HL-60 (cell line): ENCODE results near the gene SCRG1.

Source experiments
- DNase-seq, 2 experiments: peaks; one replicate each; pipeline ENCODE4 v3.0.0-alpha.2; 2010 to 2020; ENCODE audit warnings: low read depth in 1 of 2, low spot score in 1 of 2
- H3K27ac ChIP-seq: fragments of 250-450 bp; sonication (Bioruptor Pico); replicated peaks from 2 replicates; pipeline ENCODE4 v1.5.1; 2020; ENCODE audit warnings: mild to moderate bottlenecking, moderate library complexity
- H3K27me3 ChIP-seq: fragments of 250-450 bp; sonication (Bioruptor Pico); 2 replicates; pipeline ENCODE4 v1.5.1; 2021; ENCODE audit warnings: mild to moderate bottlenecking, moderate library complexity; ENCODE audit not compliant: insufficient read depth, poor library complexity, severe bottlenecking
- H3K4me3 ChIP-seq: replicated peaks from 2 replicates; pipeline ENCODE4 v1.5.1; 2011; ENCODE audit warnings: mild to moderate bottlenecking, control low read depth, low read length; ENCODE audit not compliant: insufficient read depth
- CTCF ChIP-seq: IDR thresholded peaks from one replicate; pipeline ENCODE4 v1.5.1; 2011; ENCODE audit warnings: low read length, control low read depth, inconsistent platforms; ENCODE audit not compliant: insufficient read depth
- GABPA ChIP-seq: IDR thresholded peaks from 2 replicates; pipeline ENCODE4 v1.6.1; 2012; ENCODE audit warnings: low read depth
- POLR2AphosphoS5 ChIP-seq: IDR thresholded peaks from 2 replicates; pipeline ENCODE4 v1.6.1; 2012; ENCODE audit warnings: low read depth
- REST ChIP-seq: IDR thresholded peaks from 2 replicates; pipeline ENCODE4 v1.6.1; 2012; ENCODE audit warnings: low read depth; ENCODE audit not compliant: insufficient replicate concordance
- SPI1 ChIP-seq: IDR thresholded peaks from 2 replicates; pipeline ENCODE4 v1.6.1; 2012; ENCODE audit warnings: low read depth, mild to moderate bottlenecking, borderline replicate concordance

The SCRG1 gene

GRCh38 chr4:173334891-173335752 lies 63.8 kb downstream of the SCRG1 start:
- no peak for TF ChIP-seq GABPA
- TF ChIP-seq POLR2AphosphoS5 = peak; percentile 24; the same call in 1 of the 2 replicates
- TF ChIP-seq SPI1 = no peak
- peak; percentile 45 for TF ChIP-seq REST
- no peak for TF ChIP-seq CTCF
- peak overlapping the region; percentile 81 for H3K4me3 ChIP-seq
- H3K27me3 ChIP-seq = no peaks in the 10 kb centered on the region
- peak overlapping the region; percentile 99 for H3K27ac ChIP-seq
- peak in 1 of 2 experiments; percentile 85 for DNase-seq
